Osteoblast (primary cell): ENCODE data around the gene SDSL. TPM values are rescaled to one million over a fixed set of nuclear protein-coding genes. Genes with fewer than 3 reads are reported as not detected.

Experiments used
- DNase-seq: peaks from one replicate; pipeline ENCODE4 v3.0.0; 2011; ENCODE audit warnings: low spot score, mixed read lengths; ENCODE audit not compliant: insufficient read length; ENCODE audit errors: missing footprints
- H2AFZ ChIP-seq: 2 replicates; pipeline ENCODE4 v1.6.0; 2011; ENCODE audit warnings: mild to moderate bottlenecking, low read length
- H3K27ac ChIP-seq: 2 replicates; pipeline ENCODE4 v1.5.1; 2011; ENCODE audit warnings: mild to moderate bottlenecking, low read depth, low read length, moderate library complexity
- H3K27me3 ChIP-seq: 2 replicates; pipeline ENCODE4 v1.6.0; 2012; ENCODE audit warnings: mild to moderate bottlenecking, control low read depth, inconsistent platforms, low read length, moderate library complexity; ENCODE audit not compliant: insufficient read depth
- H3K36me3 ChIP-seq: 2 replicates; pipeline ENCODE4 v1.5.1; 2011; ENCODE audit warnings: mild to moderate bottlenecking, low read length, control low read depth, moderate library complexity; ENCODE audit not compliant: insufficient read depth
- H3K4me1 ChIP-seq: 2 replicates; pipeline ENCODE4 v1.5.1; 2011; ENCODE audit warnings: mild to moderate bottlenecking, low read length, control low read depth, moderate library complexity; ENCODE audit not compliant: insufficient read depth
- H3K4me2 ChIP-seq: 2 replicates; pipeline ENCODE4 v1.6.0; 2011; ENCODE audit warnings: mild to moderate bottlenecking, low read length; ENCODE audit not compliant: insufficient read depth
- H3K4me3 ChIP-seq: fragments of 200-600 bp; sonication (generic); 3 replicates; pipeline ENCODE4 v1.5.1; 2012; ENCODE audit warnings: mild to moderate bottlenecking, low read length, inconsistent platforms; ENCODE audit not compliant: insufficient read depth
- H3K79me2 ChIP-seq: 2 replicates; pipeline ENCODE4 v1.6.0; 2012; ENCODE audit warnings: mild to moderate bottlenecking, low read length, control low read depth, inconsistent platforms; ENCODE audit not compliant: insufficient read depth
- H3K9me3 ChIP-seq: 2 replicates; pipeline ENCODE4 v1.5.1; 2011; ENCODE audit warnings: low read depth, low read length, control low read depth
- H4K20me1 ChIP-seq: 2 replicates; pipeline ENCODE4 v1.6.0; 2012; ENCODE audit warnings: mild to moderate bottlenecking, low read length, control low read depth; ENCODE audit not compliant: insufficient read depth
- total RNA-seq: library from RNA; depleted of rRNA; stranded (reverse); fragments of >200 nt; gene quantifications from 2 replicates; pipeline ENCODE4 v1.2.3, GENCODE V29; 2012
- TF ChIP-seq, protein P1 (sequence below): IDR thresholded peaks from 2 replicates; pipeline ENCODE4 v1.5.1; 2011; ENCODE audit warnings: mild to moderate bottlenecking, low read depth, low read length, moderate library complexity; ENCODE audit errors: extremely low read depth

The SDSL gene
- total RNA-seq, 1 donor, result 6.5 TPM

DNA sequence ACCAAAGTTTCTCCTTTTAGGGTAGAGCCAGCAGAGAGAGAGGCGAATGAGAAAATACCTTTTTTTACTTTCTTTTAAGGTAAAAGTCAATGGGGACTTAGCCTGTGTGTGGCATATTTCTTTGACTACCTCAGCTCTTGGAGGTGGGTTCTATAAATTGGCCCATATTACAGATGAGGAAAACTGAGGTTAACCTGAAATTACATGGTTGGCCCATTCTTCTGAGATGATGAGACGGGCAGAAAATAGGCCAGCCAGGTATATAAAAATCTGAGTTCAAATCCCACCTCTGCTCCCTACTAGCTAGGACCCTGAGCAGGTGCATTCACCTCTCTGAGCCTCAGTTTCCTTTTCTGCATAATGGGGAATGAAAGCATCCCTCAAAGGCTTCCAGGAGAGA is 27.1 kb downstream of the SDSL start:
- Histone ChIP-seq H3K79me2 (no peaks in the 10 kb centered on the region), H3K4me2 (no peak overlapping the region), H3K36me3 (no peaks in the 10 kb centered on the region), H3K9me3 (no peaks in the 10 kb centered on the region), H4K20me1 (no peaks in the 10 kb centered on the region), H2AFZ (no peak overlapping the region), H3K4me1 (no peaks in the 10 kb centered on the region), H3K27ac (no peak overlapping the region), H3K27me3 (peaks cover under 1% of the 10 kb centered on the region), H3K4me3 (no peak overlapping the region)
- DNase-seq, result no peak
- TF ChIP-seq, protein P1, sequence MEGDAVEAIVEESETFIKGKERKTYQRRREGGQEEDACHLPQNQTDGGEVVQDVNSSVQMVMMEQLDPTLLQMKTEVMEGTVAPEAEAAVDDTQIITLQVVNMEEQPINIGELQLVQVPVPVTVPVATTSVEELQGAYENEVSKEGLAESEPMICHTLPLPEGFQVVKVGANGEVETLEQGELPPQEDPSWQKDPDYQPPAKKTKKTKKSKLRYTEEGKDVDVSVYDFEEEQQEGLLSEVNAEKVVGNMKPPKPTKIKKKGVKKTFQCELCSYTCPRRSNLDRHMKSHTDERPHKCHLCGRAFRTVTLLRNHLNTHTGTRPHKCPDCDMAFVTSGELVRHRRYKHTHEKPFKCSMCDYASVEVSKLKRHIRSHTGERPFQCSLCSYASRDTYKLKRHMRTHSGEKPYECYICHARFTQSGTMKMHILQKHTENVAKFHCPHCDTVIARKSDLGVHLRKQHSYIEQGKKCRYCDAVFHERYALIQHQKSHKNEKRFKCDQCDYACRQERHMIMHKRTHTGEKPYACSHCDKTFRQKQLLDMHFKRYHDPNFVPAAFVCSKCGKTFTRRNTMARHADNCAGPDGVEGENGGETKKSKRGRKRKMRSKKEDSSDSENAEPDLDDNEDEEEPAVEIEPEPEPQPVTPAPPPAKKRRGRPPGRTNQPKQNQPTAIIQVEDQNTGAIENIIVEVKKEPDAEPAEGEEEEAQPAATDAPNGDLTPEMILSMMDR, result no peak

- Histone ChIP-seq H3K4me3 (no peak overlapping the region), H3K4me1 (no peaks in the 10 kb centered on the region), H2AFZ (no peak overlapping the region), H3K9me3 (no peaks in the 10 kb centered on the region), H3K79me2 (no peaks in the 10 kb centered on the region), H3K27ac (no peak overlapping the region), H3K4me2 (no peak overlapping the region), H3K27me3 (no peaks in the 10 kb centered on the region), H3K36me3 (no peaks in the 10 kb centered on the region), H4K20me1 (no peaks in the 10 kb centered on the region)
- TF ChIP-seq, protein P1, result no peak
- DNase-seq, result no peak
Measured at GRCh38 chr12:113449839-113450238, 27.7 kb downstream of the SDSL start.

DNA sequence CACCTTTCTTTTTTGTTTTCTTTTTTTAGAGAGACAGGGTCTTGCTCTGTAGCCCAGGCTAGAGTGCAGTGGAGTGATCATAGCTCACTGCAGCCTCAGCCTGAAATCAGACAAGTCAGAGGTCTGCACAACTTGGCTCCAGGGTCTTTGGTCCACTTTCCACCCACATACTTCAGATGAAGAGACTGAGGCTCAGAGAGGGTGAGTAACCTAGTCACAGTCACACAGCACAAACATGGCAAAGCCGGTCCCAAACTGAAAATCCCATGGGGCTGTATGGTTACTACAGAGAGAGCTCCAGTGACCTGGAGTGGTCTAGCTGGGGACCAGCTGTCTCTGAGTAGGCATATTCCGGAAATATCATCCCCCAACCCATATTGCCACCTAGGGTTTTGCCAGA is 30.3 kb downstream of the SDSL start:
- no peak overlapping the region for H3K27ac ChIP-seq
- no peak overlapping the region for H3K4me3 ChIP-seq
- TF ChIP-seq, protein P1, result no peak
- DNase-seq, result no peak
- H3K4me1 ChIP-seq, result no peaks in the 10 kb centered on the region
- H2AFZ ChIP-seq, result no peak overlapping the region
- no peaks in the 10 kb centered on the region for H3K27me3 ChIP-seq
- H3K4me2 ChIP-seq, result no peak overlapping the region
- no peaks in the 10 kb centered on the region for H3K36me3 ChIP-seq
- no peaks in the 10 kb centered on the region for H3K9me3 ChIP-seq
- no peaks in the 10 kb centered on the region for H4K20me1 ChIP-seq
- no peaks in the 10 kb centered on the region for H3K79me2 ChIP-seq

DNA sequence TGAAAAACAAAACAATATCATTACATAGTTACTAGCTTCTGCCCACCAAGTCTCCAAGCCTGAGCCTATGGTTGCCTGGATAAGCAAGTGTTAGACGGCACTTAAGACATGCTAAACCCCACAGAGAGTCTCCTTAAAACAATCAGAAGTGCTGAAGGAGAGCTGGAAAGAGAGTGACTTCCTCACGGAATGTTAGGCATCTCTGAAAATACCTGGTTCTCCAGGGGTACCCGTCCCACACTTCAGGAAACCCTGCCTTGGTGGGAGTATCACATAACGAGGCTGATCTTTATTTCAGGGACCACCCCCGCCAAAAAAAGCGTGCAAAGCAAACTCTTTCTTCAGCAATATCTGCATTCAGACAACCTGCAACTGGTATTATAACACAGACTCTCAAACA is 31.1 kb downstream of the SDSL start:
- Histone ChIP-seq H3K4me2 (no peak overlapping the region), H3K79me2 (no peaks in the 10 kb centered on the region), H2AFZ (no peak overlapping the region), H3K36me3 (no peaks in the 10 kb centered on the region), H3K27me3 (peaks cover 3% of the 10 kb centered on the region), H3K9me3 (no peaks in the 10 kb centered on the region), H4K20me1 (no peaks in the 10 kb centered on the region), H3K4me1 (no peaks in the 10 kb centered on the region), H3K27ac (no peak overlapping the region), H3K4me3 (no peak overlapping the region)
- DNase-seq, result no peak
- TF ChIP-seq, protein P1, result no peak
